HUES64 (cell line): ENCODE results near the gene STK33.
A peak's percentile ranks its signal among the peaks of the same experiment; 100 is the strongest.
"Not testable (repeated sequence)": the region's sequence is repeated elsewhere in the genome, so short reads cannot be mapped to it uniquely, and the experiment has no call there.

ENCODE experiments used
- H3K27ac ChIP-seq: 2 replicates; pipeline ENCODE4 v1.7.0; 2013; ENCODE audit warnings: low read depth, low read length, inconsistent platforms
- H3K27me3 ChIP-seq: 2 replicates; pipeline ENCODE4 v1.6.1; 2013; ENCODE audit warnings: mild to moderate bottlenecking, low read length; ENCODE audit not compliant: insufficient read depth
- H3K36me3 ChIP-seq: 2 replicates; pipeline ENCODE4 v1.6.1; 2013; ENCODE audit warnings: mild to moderate bottlenecking, low read length; ENCODE audit not compliant: insufficient read depth
- H3K4me1 ChIP-seq: 2 replicates; pipeline ENCODE4 v1.6.1; 2013; ENCODE audit warnings: mild to moderate bottlenecking, low read length, moderate library complexity; ENCODE audit not compliant: insufficient read depth
- H3K4me3 ChIP-seq: 2 replicates; pipeline ENCODE4 v1.5.1; 2013; ENCODE audit warnings: mild to moderate bottlenecking, low read length, moderate library complexity
- H3K9ac ChIP-seq: 2 replicates; pipeline ENCODE4 v1.6.1; 2013; ENCODE audit warnings: mild to moderate bottlenecking, low read depth, low read length
- H3K9me3 ChIP-seq: 2 replicates; pipeline ENCODE4 v1.6.1; 2013; ENCODE audit warnings: low read depth, low read length; ENCODE audit not compliant: insufficient read depth
- WGBS: fragments of 150-250, 120-280 bp; methylation state at CpG from one replicate; pipeline ENCODE4 v1.1.7; 2013; ENCODE audit warnings: missing lambda C conversion rate; 5-methylcytosine and 5-hydroxymethylcytosine counted together

Gene STK33

DNA sequence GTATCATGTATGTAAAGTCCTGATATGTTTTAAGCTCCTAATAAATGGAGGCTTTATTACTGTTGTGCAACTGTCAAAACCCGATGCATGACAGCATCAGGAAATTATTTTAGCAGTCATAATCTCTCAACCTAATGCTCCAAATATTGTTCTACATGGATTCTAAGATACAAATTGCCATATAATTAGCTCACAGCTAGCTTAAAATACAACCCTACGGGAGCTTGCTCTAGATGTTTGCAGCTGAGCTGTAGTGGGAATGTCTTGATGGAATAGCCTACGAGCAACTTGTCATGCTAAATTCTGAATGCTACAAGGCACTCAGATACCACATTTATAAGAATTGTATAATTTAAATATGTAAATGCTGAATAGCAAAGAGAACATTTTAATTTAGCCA is 109.8 kb downstream of the STK33 start:
- H3K27ac ChIP-seq, result no peak overlapping the region
- WGBS, result 83% methylated on average over 1 of the region's 3 CpGs
- H3K4me1 ChIP-seq, result no peaks in the 10 kb centered on the region
- peaks cover 10% of the 10 kb centered on the region; the same call in 1 of the 2 replicates for H3K9me3 ChIP-seq
- H3K27me3 ChIP-seq, result no peaks in the 10 kb centered on the region
- no peaks in the 10 kb centered on the region for H3K36me3 ChIP-seq
- no peak overlapping the region for H3K9ac ChIP-seq
- H3K4me3 ChIP-seq, result no peak overlapping the region

DNA sequence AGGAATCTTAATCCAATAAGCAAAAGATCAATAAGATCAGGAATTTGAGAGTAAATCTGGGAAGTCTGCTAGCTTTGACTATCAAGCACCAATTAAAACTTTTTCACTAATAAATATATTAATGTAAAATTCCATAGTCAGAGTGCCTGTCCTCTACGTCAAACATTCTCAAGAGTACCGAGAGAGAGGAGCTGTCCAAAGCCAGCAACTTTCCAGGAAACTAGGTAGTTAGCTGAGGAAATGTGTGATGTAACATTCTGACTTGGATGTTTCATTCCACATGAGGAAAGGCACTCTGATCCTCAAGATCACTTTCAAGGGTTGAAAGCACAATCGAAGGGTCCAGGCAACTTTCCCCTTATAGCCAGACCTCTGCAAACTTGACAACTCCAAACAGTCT is 113.2 kb downstream of the STK33 start:
- Histone ChIP-seq H3K27me3 (no peaks in the 10 kb centered on the region), H3K9ac (no peak overlapping the region), H3K4me1 (no peaks in the 10 kb centered on the region), H3K4me3 (no peak overlapping the region), H3K36me3 (no peaks in the 10 kb centered on the region), H3K9me3 (no peaks in the 10 kb centered on the region), H3K27ac (no peak overlapping the region)
- 95% methylated on average over 3 of the region's 3 CpGs for WGBS

DNA sequence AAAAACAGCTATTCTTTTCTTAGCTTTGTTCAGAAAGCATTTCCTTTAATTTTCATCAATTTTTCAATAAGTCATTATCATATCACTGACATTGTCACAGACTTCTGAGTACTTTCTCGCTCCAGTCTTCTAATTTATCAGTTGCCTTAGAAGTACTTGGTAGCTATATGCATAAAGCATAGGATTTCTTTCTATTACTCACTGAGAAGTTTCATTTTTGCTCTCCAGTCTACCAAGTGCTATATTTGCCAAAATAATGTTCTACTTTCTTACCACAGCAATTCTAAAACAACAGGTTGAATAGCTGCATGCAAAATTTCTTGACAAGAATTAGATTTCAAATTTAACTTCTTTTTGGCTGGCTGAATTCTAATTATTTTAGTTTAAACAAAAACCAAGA is 116.3 kb downstream of the STK33 start:
- Histone ChIP-seq H3K9ac (no peak overlapping the region), H3K27me3 (no peaks in the 10 kb centered on the region), H3K4me1 (no peaks in the 10 kb centered on the region), H3K36me3 (no peaks in the 10 kb centered on the region), H3K27ac (no peak overlapping the region), H3K9me3 (no peaks in the 10 kb centered on the region), H3K4me3 (no peak overlapping the region)
- 100% methylated on average over 1 of the region's 1 CpG for WGBS

DNA sequence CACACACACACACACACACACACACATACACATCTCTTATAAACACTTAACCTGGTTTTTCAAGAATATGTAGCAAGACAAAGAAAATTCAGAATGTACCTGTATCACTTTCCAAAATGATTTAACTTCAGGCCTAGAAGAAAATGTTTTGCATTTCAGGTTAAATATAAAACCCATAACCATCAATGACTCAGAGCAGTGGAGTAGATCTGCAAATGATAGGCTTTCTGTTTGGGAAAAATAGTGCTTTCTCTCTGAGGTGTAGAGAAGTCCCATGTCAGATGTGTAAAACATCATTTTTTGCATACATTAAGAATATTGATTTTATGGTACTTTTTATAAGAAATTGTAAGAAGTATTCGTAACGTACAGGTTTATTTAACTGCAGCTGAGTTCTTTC is 116.9 kb downstream of the STK33 start:
- Histone ChIP-seq H3K27me3 (no peaks in the 10 kb centered on the region), H3K9ac (no peak overlapping the region), H3K9me3 (no peaks in the 10 kb centered on the region), H3K4me1 (no peaks in the 10 kb centered on the region), H3K4me3 (no peak overlapping the region), H3K27ac (no peak overlapping the region), H3K36me3 (0 out of 2 replicates have a peak, but pooled peaks cover 2% of the 10 kb centered on the region)
- whole genome bisulfite sequencing, result no CpG with 5 or more reads among the region's 2 CpGs

DNA sequence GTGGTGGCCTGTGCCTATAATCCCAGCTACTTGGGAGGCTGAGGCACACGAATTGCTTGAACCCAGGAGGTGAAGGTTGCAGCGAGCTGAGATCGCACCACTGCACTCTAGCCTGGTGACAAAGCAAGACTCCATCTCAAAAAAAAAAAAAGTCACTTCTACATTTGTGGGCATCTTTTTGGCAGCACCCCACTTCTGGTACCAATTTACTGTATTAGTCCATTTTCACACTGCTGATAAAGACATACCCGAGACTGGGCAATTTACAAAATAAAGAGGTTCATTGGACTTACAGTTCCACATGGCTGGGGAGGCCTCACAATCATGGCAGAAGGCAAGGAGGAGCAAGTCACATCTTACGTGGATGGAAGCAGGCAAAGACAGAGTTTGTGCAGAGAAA is 126.2 kb downstream of the STK33 start:
- WGBS, result 93% methylated on average over 5 of the region's 5 CpGs
- H3K9ac ChIP-seq, H3K4me1 ChIP-seq, H3K27ac ChIP-seq, H3K36me3 ChIP-seq, H3K27me3 ChIP-seq, H3K4me3 ChIP-seq: not testable (repeated sequence)
- peaks cover 18% of the 10 kb centered on the region for H3K9me3 ChIP-seq

DNA sequence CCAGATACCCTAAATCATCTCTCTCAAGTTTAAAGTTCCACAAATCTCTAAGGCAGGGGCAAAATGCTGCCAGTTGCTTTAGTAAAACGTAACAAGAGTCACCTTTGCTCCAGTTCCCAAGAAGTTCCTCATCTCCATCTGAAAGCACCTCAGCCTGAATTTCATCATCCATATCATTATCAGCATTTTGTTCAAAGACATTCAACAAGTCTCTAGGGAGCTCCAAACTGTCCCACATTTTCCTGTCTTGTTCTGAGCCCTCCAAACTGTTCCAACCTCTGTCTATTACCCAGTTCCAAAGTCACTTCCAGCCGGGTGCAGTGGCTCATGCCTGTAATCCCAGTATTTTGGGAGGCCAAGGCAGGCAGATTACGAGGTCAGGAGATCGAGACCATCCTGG is 126.7 kb downstream of the STK33 start:
- H3K27ac ChIP-seq, H3K9ac ChIP-seq, H3K4me1 ChIP-seq, H3K4me3 ChIP-seq, H3K27me3 ChIP-seq, H3K36me3 ChIP-seq: not testable (repeated sequence)
- peaks cover 18% of the 10 kb centered on the region for H3K9me3 ChIP-seq
- WGBS, result 73% methylated on average over 4 of the region's 4 CpGs

DNA sequence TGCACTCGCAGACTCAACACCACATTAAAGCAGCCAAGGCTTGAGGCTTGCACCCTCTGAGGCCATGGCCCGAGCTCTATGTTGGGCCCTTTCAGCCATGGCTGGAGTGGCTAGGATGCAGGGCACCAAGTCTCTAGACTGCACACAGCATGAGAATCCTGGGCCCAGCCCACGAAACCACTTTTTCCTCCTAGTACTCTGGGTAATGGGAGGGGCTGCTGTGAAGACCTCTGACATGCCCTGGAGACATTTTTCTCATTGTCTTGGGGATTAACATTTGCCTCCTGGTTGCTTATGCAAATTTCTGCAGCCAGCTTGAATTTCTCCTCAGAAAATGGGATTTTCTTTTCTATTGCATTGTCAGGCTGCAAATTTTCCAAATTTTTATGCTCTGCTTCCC is 127.1 kb downstream of the STK33 start:
- not testable (repeated sequence) for H3K27me3 ChIP-seq, H3K4me1 ChIP-seq, H3K9ac ChIP-seq, H3K27ac ChIP-seq, H3K4me3 ChIP-seq, H3K36me3 ChIP-seq
- H3K9me3 ChIP-seq, result peaks cover 18% of the 10 kb centered on the region
- WGBS, result 89% methylated on average over 3 of the region's 3 CpGs

DNA sequence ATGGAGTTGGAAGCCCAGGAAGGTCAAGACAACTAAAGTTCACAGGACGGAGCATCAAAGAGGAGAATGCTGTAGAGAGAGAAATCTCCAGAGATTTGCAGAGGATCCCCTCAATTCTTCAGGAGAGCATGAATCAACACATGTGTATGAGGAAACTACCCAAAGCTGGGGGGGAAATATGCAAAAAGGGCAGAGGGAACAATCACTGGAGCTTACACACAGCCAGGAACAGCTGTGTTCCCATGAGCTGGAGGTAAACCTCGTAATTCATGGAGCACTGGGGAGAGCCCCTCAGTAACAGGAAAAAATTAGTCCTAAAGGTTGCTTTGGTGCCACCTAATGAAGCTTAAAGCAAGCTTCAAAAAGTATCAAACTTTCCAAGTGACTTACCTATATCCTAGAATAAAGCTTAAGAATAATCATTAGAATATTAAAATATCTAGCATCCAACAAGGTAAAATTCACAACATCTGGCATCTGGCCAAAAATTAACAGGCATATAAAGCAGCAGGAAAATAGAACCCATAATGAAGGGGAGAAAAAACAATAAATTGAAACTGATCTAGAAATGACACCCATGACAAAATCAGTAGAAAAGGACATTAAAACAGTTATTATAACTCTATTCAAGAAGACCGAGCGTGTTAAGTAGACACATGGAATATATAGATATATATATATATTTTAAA is 134.2 kb downstream of the STK33 start:
- no peaks in the 10 kb centered on the region for H3K9me3 ChIP-seq
- H3K4me3 ChIP-seq, result no peak overlapping the region
- H3K36me3 ChIP-seq, result no peaks in the 10 kb centered on the region
- WGBS, result 90% methylated on average over 2 of the region's 4 CpGs
- no peaks in the 10 kb centered on the region for H3K27me3 ChIP-seq
- H3K9ac ChIP-seq, result no peak overlapping the region
- H3K27ac ChIP-seq, result no peak overlapping the region
- H3K4me1 ChIP-seq, result no peaks in the 10 kb centered on the region

DNA sequence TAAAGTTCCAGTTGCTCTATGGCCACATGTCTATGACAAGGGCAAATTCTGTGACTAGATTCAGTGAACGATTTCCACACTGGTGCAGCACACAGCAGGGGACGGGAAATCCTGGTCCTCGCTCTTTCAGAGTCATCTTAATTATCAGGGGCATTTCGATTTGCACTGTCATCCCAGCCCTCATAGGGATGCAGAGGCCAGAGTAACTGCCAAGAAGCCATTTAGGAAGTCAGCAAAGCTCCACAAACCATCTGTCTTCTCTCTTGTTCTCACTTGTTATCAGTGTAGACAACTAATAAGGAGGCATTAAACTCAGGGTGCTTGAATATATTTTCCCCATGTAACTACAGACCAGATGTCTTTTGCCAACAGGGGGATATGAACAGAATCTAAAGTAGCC is 151.7 kb downstream of the STK33 start:
- no peaks in the 10 kb centered on the region for H3K9me3 ChIP-seq
- peak overlapping the region; percentile 13; the same call in 1 of the 2 replicates for H3K27ac ChIP-seq
- no peak overlapping the region for H3K4me3 ChIP-seq
- 53% methylated on average over 4 of the region's 4 CpGs for WGBS
- H3K27me3 ChIP-seq, result no peaks in the 10 kb centered on the region
- H3K36me3 ChIP-seq, result no peaks in the 10 kb centered on the region
- H3K4me1 ChIP-seq, result peaks cover 10% of the 10 kb centered on the region; the same call in 1 of the 2 replicates
- H3K9ac ChIP-seq, result peak overlapping the region; percentile 3; the same call in 1 of the 2 replicates

DNA sequence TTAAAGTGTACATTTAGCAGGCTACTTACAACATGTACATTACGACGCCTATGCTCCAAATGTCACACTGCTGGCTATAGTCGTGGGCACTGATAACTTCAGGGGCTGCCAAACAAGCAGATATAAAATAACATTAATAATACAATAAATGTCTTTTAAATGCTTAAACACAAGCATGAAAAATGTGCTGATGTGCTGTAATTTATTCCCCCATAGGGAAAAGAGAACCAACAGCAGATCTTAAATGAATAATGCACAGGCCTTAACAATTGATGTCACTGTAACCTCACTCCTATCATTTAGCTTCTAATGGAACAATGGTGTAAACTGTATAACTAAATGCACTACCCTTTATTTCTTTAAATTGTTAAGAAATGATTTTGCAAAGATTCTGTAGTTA is 153.4 kb downstream of the STK33 start:
- H3K9ac ChIP-seq, result no peak overlapping the region

DNA sequence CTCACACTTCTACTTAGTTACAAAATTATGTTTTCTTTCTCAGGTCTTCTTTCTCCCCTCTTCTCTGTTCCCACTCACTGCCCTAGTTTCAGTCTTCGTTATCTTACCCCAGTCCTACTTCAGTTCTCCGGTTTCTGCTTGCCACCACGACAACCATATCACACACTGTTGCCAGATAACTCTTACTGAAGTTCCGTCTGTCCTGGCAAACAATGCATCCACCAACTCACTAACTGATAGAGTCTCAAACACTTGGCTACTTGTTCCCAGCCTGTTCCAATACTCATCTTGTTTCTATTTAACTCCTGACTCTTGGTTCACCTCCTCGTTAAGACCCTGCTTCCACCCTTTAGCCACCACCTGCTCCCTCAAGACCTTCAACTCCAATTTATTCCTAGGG is 164.5 kb downstream of the STK33 start:
- no peaks in the 10 kb centered on the region for H3K4me1 ChIP-seq
- no peak overlapping the region for H3K4me3 ChIP-seq
- no peak overlapping the region for H3K27ac ChIP-seq
- no peaks in the 10 kb centered on the region for H3K36me3 ChIP-seq
- H3K9ac ChIP-seq, result no peak overlapping the region
- no peaks in the 10 kb centered on the region for H3K27me3 ChIP-seq
- no peaks in the 10 kb centered on the region for H3K9me3 ChIP-seq
- 83% methylated on average over 5 of the region's 5 CpGs for WGBS

More for the DNA sequence above, 153.4 kb downstream of the STK33 start:
- H3K4me1 ChIP-seq, result peaks cover 10% of the 10 kb centered on the region; the same call in 1 of the 2 replicates
- no peak overlapping the region for H3K27ac ChIP-seq
- no peaks in the 10 kb centered on the region for H3K9me3 ChIP-seq
- no peaks in the 10 kb centered on the region for H3K36me3 ChIP-seq
- H3K4me3 ChIP-seq, result no peak overlapping the region
- 100% methylated on average over 3 of the region's 3 CpGs for WGBS
- no peaks in the 10 kb centered on the region for H3K27me3 ChIP-seq

DNA sequence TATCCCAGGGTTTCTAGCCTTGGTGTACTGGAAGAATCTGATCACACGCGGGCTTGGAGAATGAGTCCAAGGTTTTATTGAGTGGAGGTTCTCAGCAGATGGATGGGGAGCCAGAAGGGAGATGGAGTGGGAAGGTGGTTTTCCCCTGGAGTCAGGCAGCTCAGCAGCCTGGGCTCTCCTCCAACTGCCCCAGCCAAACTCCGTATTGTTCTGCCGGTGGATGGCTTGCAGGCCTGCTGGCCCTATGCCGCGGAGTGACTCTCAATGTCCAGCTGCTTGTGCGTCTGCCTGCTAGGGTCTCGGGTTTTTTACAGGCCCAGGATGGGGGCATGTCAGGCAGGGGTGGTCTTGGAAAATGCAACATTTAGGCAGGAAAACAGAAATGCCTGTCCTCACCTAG is 168.0 kb downstream of the STK33 start:
- Histone ChIP-seq H3K9ac (no peak overlapping the region), H3K4me3 (no peak overlapping the region), H3K36me3 (no peaks in the 10 kb centered on the region), H3K27me3 (no peaks in the 10 kb centered on the region), H3K4me1 (no peaks in the 10 kb centered on the region), H3K27ac (no peak overlapping the region), H3K9me3 (no peaks in the 10 kb centered on the region)
- 98% methylated on average over 8 of the region's 8 CpGs for WGBS
